HEK293T (cell line): ENCODE measurements around the gene CAMSAP2.

ENCODE experiments used
- CTCF ChIA-PET: fragments of 350-600 bp; formaldehyde crosslinking; extraction: SDS; loops from one replicate; lab custom pipeline; 2021; ENCODE audit warnings: antibody characterized with exemption, inconsistent platforms; lab: Yijun Ruan, JAX
- POLR2A ChIA-PET: fragments of 350-600 bp; formaldehyde crosslinking; extraction: SDS; loops from one replicate; lab custom pipeline; 2020; ENCODE audit warnings: antibody characterized with exemption, inconsistent platforms; lab: Yijun Ruan, JAX
- DNase-seq: peaks from one replicate; pipeline ENCODE4 v3.0.0; 2012; ENCODE audit warnings: mixed read lengths; ENCODE audit errors: extremely low spot score
- ARNT ChIP-seq: fragments of 450-650 bp; IDR thresholded peaks from 2 replicates; pipeline ENCODE4 v1.6.1; 2017; ENCODE audit warnings: mild to moderate bottlenecking
- BHLHE40 ChIP-seq: fragments of 450-650 bp; IDR thresholded peaks from 2 replicates; pipeline ENCODE4 v1.6.1; 2016; ENCODE audit warnings: mild to moderate bottlenecking, moderate library complexity, borderline replicate concordance
- CTBP1 ChIP-seq: fragments of 450-650 bp; IDR thresholded peaks from 2 replicates; pipeline ENCODE4 v1.6.1; 2016; ENCODE audit warnings: borderline replicate concordance
- ELF4 ChIP-seq: fragments of 450-650 bp; IDR thresholded peaks from 2 replicates; pipeline ENCODE4 v1.6.1; 2017; ENCODE audit warnings: antibody characterized with exemption
- FOXA1 ChIP-seq: fragments of 450-650 bp; IDR thresholded peaks from 2 replicates; pipeline ENCODE4 v1.6.1; 2016; ENCODE audit warnings: mild to moderate bottlenecking
- FOXK2 ChIP-seq: fragments of 450-650 bp; IDR thresholded peaks from 2 replicates; pipeline ENCODE4 v1.6.1; 2016; ENCODE audit warnings: mild to moderate bottlenecking
- FOXM1 ChIP-seq: fragments of 450-650 bp; IDR thresholded peaks from 2 replicates; pipeline ENCODE4 v1.6.1; 2017; ENCODE audit warnings: mild to moderate bottlenecking, borderline replicate concordance
- HDGF ChIP-seq: fragments of 450-650 bp; IDR thresholded peaks from 2 replicates; pipeline ENCODE4 v1.6.1; 2017; ENCODE audit warnings: antibody characterized with exemption, borderline replicate concordance
- L3MBTL2 ChIP-seq: fragments of 450-650 bp; conservative IDR thresholded peaks from 2 replicates; pipeline ENCODE4 v1.6.1; 2016; ENCODE audit warnings: mild to moderate bottlenecking
- LEF1 ChIP-seq: fragments of 450-650 bp; IDR thresholded peaks from 2 replicates; pipeline ENCODE4 v1.6.1; 2017; ENCODE audit warnings: mild to moderate bottlenecking, borderline replicate concordance
- NFRKB ChIP-seq: fragments of 450-650 bp; IDR thresholded peaks from 2 replicates; pipeline ENCODE4 v1.6.1; 2016; ENCODE audit warnings: mild to moderate bottlenecking, moderate library complexity
- SP1 ChIP-seq: fragments of 450-650 bp; IDR thresholded peaks from 2 replicates; pipeline ENCODE4 v1.6.1; 2017
- SUZ12 ChIP-seq: fragments of 450-650 bp; IDR thresholded peaks from 2 replicates; pipeline ENCODE4 v1.6.1; 2016; ENCODE audit warnings: mild to moderate bottlenecking
- TARDBP ChIP-seq: fragments of 450-650 bp; IDR thresholded peaks from 2 replicates; pipeline ENCODE4 v1.6.1; 2016
- ZNF384 ChIP-seq: fragments of 450-650 bp; IDR thresholded peaks from 2 replicates; pipeline ENCODE4 v1.6.1; 2016
- TF ChIP-seq, protein P1 (sequence below): fragments of 450-650 bp; IDR thresholded peaks from 2 replicates; pipeline ENCODE4 v1.6.1; 2016

CAMSAP2 gene, protein sequence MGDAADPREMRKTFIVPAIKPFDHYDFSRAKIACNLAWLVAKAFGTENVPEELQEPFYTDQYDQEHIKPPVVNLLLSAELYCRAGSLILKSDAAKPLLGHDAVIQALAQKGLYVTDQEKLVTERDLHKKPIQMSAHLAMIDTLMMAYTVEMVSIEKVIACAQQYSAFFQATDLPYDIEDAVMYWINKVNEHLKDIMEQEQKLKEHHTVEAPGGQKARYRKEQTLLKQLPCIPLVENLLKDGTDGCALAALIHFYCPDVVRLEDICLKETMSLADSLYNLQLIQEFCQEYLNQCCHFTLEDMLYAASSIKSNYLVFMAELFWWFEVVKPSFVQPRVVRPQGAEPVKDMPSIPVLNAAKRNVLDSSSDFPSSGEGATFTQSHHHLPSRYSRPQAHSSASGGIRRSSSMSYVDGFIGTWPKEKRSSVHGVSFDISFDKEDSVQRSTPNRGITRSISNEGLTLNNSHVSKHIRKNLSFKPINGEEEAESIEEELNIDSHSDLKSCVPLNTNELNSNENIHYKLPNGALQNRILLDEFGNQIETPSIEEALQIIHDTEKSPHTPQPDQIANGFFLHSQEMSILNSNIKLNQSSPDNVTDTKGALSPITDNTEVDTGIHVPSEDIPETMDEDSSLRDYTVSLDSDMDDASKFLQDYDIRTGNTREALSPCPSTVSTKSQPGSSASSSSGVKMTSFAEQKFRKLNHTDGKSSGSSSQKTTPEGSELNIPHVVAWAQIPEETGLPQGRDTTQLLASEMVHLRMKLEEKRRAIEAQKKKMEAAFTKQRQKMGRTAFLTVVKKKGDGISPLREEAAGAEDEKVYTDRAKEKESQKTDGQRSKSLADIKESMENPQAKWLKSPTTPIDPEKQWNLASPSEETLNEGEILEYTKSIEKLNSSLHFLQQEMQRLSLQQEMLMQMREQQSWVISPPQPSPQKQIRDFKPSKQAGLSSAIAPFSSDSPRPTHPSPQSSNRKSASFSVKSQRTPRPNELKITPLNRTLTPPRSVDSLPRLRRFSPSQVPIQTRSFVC (N-terminal part only)

DNA sequence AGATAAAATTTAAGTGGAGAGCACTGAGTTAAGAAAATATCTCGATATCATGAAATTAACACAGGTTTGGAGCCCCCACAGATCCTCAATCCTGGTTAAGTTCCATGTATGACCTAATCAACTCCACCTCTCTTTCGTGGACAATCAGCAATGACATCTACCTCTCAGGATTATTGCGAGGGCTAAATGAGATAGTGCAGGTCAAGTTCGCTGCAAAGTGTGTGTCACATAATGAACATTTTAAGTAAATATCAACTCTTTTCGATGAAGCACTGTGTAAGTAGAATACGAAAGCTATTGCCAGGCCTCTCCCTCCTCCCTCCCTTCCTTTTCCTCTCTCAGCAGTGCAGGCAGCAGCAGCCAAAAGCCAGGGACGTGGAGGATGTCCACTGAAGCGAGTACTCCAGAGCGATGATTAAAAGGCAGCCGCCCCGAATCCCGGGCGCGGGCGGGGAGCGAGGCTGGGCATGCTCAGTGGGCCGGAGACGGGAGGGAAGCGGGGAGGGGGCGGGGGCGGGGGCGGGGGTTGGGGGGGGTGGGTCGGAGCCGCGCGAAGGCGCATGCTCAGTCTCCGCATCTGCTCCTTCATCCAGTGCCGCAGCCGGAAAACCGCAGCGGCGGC, at the start of gene CAMSAP2:
Gene CAMSAP2, plus strand, starts transcription at position 567 of the 622 bp plus-strand sequence. CDS start 935 bp downstream, outside the sequence.
- ChIA-PET POLR2A (interaction anchor here (0.6 to 3.0 kb wide), 6 partner anchors 8 to 68 kb away, joined by 3 to 26 read pairs (median 5); partner anchors contain the start of gene DDX59), CTCF (interaction anchor here (1.2 kb wide), 1 partner anchor 10 kb away, joined by 3 read pairs; no protein-coding TSS in a partner anchor)
- peak; percentile 95 for DNase-seq
- TF ChIP-seq SP1 (no peak), TARDBP (no peak), ARNT (no peak), CTBP1 (no peak), FOXM1 (no peak), BHLHE40 (no peak), L3MBTL2 (no peak), NFRKB (no peak), ZNF384 (no peak)

DNA sequence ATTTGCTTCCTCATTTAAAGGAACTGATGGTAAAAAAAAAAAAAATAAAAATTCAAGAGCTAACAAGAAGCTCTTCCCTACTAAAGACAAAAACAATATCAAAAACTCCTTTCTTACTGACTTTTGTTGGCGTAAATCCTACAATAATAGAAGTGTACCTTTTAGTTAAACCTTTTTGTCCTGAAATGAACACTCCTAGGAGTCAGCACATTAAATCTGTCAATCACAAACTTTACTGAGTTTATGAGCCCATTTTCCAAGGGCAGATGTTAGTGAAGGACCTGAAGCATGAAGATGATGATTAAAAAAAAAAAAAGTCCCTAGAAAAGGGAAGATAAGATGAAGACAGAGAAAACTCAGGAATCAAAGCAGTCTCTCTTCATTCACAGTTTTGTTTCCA, 46.4 kb upstream of the CAMSAP2 start:
- ChIA-PET POLR2A (no interaction called here), CTCF (interaction anchor here (0.6 kb wide), 1 partner anchor 70 kb away, joined by 5 read pairs; no protein-coding TSS in a partner anchor)
- no peak for DNase-seq
- TF ChIP-seq TARDBP (no peak), L3MBTL2 (no peak), HDGF (no peak), CTBP1 (no peak), ELF4 (no peak), SUZ12 (no peak), LEF1 (no peak), SP1 (no peak), ARNT (no peak), NFRKB (no peak), BHLHE40 (no peak), FOXK2 (no peak), FOXA1 (no peak), FOXM1 (no peak), ZNF384 (peak; percentile 46; the same call in 1 of the 2 replicates)
- TF ChIP-seq, protein P1, sequence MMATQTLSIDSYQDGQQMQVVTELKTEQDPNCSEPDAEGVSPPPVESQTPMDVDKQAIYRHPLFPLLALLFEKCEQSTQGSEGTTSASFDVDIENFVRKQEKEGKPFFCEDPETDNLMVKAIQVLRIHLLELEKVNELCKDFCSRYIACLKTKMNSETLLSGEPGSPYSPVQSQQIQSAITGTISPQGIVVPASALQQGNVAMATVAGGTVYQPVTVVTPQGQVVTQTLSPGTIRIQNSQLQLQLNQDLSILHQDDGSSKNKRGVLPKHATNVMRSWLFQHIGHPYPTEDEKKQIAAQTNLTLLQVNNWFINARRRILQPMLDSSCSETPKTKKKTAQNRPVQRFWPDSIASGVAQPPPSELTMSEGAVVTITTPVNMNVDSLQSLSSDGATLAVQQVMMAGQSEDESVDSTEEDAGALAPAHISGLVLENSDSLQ = peak; percentile 89

DNA sequence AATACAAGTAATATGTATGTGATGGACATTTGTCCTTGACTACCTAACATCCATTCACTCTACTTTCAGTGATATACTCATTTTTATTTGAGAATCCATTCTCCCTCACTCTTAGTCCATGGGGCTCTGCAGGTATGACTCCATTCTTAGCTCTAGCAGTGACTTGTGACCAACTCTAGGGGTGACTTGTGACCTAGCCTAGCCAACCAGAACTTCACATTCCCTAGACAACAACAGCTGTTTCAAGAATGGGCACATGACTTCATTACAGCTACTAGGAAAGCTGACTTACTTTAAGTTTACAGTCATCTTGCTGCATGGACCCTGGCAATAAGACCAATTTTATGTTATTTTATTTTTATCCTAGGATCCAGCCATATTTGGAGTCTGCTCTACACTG, 45.4 kb upstream of the CAMSAP2 start:
- no peak for DNase-seq
- TF ChIP-seq SUZ12 = no peak
- no peak for TF ChIP-seq ARNT
- TF ChIP-seq SP1 = no peak
- no peak for TF ChIP-seq LEF1
- no peak for TF ChIP-seq TARDBP
- TF ChIP-seq, protein P1 = no peak
- no peak for TF ChIP-seq ELF4
- no peak for TF ChIP-seq ZNF384
- TF ChIP-seq L3MBTL2 = no peak
- TF ChIP-seq HDGF = no peak
- TF ChIP-seq CTBP1 = no peak
- no peak for TF ChIP-seq FOXM1
- TF ChIP-seq FOXK2 = no peak
- no peak for TF ChIP-seq FOXA1
- TF ChIP-seq NFRKB = no peak
- no peak for TF ChIP-seq BHLHE40
- ChIA-PET POLR2A (no interaction called here), CTCF (no interaction called here)

DNA sequence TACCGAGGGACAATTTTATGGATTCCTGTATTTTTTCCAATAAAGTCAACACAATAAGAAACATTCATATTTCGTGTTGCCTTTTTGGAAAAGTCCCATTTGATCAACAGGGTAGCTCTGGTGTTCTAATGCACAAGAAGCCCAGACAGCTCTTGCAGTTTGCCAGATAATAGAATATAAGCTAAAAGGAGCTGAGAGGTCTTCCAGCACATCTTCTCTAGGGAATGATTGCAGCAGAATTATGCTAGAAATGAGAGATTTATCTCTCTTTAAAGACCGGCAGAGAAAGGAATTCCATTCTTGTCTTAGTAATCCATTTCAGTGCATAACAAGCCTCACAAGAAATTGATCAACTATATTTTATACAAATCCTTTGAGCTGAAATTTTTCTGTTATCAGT, 44.0 kb upstream of the CAMSAP2 start:
- ChIA-PET POLR2A (interaction anchor here (1.4 kb wide), 1 partner anchor 26 kb away, joined by 3 read pairs; no protein-coding TSS in a partner anchor), CTCF (no interaction called here)

More for the DNA sequence above, 44.0 kb upstream of the CAMSAP2 start:
- DNase-seq = no peak
- no peak for TF ChIP-seq FOXK2
- TF ChIP-seq ZNF384 = no peak
- no peak for TF ChIP-seq FOXM1
- TF ChIP-seq ELF4 = no peak
- TF ChIP-seq, protein P1 = no peak
- no peak for TF ChIP-seq BHLHE40
- no peak for TF ChIP-seq ARNT
- TF ChIP-seq HDGF = no peak
- no peak for TF ChIP-seq FOXA1
- TF ChIP-seq SP1 = no peak
- no peak for TF ChIP-seq CTBP1
- TF ChIP-seq L3MBTL2 = no peak
- no peak for TF ChIP-seq NFRKB
